ENCODE data around the gene LRRC74A.
A peak's percentile ranks its signal among the peaks of the same experiment; 100 is the strongest.

LRRC74A gene

GRCh38 chr14:76826122-76826521 lies at the start of gene LRRC74A:
TSS of gene LRRC74A (plus strand) at chr14:76826408. CDS start at chr14:76826698, 290 bp downstream.
- DNase-seq: peak; percentile 28

- no peak for DNase-seq
These were observed 49.6 kb upstream of the LRRC74A start for GRCh38 chr14:76776428-76777251.

- DNase-seq: no peak
These were observed 48.5 kb upstream of the LRRC74A start for GRCh38 chr14:76777721-76778120.

DNA sequence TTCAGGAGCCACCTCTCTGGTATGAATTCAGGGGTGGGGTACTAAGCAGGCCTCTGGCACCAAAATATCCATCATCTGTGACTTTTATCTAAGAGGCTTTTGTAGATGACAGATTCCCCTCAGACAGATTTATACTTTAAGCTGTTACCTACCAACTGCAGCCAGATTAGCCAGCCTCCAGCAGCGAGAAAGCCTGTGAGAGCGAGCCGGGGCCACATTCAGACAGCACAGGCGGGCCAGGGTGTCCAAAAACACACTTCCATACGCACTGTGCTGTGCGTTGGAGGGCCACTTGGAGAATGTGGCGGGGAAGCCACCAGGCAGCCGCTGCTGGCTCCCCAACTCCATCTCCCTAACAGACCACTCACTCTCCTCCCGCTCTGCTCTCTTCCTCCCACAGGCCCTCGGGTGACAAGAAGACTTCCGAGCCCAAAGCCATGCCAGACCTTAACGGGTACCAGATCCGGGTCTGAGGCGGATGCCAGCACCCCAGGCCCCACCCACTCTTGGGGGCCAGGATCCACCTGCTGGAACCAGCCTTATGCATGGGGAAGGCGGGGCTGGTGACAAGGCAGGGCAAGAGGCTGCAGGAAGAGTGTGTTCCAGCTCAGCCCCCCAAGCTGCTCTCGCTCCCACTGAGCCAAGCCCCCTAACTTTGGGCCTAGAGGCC lies 47.5 kb upstream of the LRRC74A start:
- no peak for DNase-seq

DNA sequence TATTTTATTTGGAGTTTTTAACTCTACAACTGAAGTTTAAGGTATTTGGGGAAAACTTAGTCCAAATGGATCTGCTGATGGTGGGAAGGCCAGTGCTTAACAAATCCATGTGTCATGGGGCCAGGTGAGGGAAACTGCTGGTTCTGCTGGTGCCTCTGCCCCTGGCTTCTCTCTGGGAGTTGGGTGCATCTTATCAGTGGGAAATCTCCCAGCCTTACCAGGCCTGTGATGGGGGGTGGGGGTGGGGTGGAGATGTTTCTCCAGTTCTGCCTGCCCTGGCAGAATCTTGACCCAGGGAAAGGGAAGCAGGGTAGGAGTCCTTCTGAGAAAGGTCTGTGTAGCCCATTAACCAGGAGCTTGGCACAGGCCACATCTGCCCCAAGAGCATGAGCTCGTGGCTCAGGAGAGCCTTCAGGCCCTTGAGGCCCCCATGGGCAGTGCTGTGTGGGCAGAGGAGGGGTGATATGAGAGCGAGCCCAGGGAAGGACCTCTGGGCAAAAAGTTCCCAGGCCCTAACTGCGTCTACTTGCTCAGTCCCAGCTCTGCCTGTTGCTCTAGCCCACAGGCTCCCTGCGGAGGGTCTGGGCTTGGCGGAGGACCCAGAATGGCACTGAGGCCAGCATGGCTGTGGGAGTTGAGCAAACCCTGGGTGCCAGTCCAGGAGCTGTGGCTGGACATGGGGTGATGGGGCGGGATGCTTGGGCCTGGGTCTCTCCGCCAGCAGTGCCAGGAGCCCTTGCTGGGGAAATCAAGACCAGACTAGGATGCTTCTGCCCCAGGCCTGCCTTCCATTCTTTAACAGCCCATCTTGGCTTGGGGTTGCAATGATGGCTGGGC lies 46.8 kb upstream of the LRRC74A start:
- no peak for DNase-seq

- DNase-seq: no peak
These were observed 46.2 kb upstream of the LRRC74A start for GRCh38 chr14:76780058-76780345.

- no peak for DNase-seq
These were observed 45.8 kb upstream of the LRRC74A start for GRCh38 chr14:76780360-76780759.

GRCh38 chr14:76780875-76781647 lies 45.1 kb upstream of the LRRC74A start:
- no peak for DNase-seq

DNA sequence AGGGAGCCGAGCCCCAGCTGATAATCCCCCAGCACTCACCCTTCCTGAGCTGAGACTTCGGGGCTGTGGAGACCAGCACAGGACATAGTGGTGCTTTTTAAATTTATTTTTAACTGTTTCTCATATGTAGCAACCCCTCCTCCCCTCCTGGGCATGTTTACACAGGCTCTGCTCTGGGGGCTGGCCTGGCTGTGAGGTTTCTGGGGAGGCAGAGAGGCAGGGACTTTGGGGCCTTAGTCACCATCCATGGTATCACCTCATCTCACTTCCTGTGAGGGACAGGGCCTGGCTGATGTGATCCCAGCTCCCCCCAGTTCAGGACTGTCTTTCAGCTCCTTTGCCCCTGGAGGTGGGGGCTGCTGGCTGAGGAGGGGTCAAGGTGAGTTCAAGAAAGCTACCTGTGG lies 44.6 kb upstream of the LRRC74A start:
- no peak for DNase-seq

- DNase-seq: no peak
These were observed 43.9 kb upstream of the LRRC74A start for GRCh38 chr14:76782115-76782884.

GRCh38 chr14:76782885-76783566 lies 43.2 kb upstream of the LRRC74A start:
- no peak for DNase-seq

DNA sequence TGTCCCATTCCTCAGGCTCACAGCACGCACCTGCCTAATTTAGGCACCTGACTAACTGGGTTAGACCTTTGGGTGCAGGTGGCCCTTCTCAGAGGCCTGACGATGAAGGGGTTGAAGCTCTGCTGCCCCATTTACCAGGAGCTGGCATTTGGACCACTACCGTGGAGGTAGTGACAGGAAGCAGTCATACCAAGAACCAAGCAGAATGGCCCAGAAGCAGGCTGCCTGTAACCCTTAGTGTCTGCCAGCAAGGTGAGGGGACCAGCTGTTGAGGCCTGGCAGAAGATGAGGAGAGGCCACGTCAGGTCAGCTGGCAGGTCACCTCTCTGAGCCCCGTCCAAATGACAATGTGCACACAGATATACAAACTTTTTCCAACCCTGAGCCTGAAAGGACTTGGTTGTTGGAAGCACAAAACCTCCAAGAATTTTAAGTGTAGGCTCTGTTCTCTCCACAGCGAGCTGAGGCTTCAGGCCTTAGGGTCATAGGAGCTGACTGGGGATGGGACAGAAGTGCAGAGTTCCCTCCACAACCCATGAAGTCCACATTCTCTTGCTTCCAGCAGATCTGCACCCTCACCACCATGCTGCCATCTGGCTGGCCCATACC lies 41.8 kb upstream of the LRRC74A start:
- DNase-seq: no peak

DNA sequence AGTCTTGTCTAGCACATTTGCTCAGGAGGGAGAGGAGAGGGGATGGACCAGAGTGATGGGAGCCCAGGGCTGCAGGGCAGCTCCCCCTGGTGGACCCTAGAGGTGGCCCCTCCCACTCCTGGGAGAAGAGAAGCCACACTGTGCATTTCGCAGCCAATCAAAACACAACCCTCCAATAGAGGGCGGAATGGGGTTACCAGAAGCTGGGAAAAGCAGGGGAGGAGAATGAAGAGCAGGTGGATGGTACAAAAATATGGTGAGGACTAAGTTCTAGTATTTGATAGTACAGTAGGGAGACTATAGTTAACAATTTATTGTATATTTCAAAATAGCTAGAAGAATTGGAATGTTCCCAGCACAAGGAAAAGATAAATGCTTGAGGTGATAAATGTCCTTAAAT lies 41.3 kb upstream of the LRRC74A start:
- DNase-seq: peak; percentile 59

DNA sequence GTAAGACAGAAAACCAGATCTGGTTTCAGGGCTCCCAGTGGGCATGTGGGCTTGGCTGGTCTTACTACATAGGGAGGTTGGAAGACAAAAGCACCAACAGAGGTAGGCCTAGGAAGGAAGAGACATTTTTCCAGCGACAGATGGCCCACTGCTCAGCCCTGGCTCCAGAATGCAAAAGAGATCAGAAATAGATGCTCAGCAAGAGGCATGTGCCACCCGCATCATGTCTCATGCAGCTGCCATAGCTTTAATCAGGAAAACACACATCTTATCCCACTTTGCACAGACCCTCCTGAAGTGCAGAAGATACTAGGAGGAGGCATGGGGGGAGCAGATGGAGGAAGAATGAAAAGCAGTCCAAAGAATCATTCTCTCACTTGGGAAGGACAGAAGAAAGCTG lies 39.6 kb upstream of the LRRC74A start:
- no peak for DNase-seq

- no peak for DNase-seq
These were observed 33.8 kb upstream of the LRRC74A start for GRCh38 chr14:76792422-76792821.

GRCh38 chr14:76793324-76793723 lies 32.9 kb upstream of the LRRC74A start:
- no peak for DNase-seq

- DNase-seq: no peak
These were observed 32.3 kb upstream of the LRRC74A start for GRCh38 chr14:76793956-76794355.

DNA sequence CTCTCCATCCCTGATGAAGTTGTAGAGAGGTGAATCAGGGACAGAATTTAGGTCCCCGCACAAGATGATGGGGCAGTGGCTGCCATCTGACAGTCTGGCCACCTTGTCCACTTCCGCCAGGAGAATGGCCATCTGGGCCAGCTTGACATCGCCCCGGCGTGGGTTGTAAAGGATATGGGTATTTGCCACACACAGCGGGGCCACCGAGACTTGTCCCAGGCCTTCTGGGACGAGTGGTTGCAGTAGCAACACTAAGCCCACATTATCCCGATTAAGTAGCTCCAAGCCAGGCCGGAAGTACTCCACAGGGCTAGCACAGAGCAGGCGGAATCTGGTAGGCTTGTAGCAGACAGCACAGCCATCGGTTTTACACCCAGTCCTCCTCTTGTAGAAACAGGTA lies 19.8 kb upstream of the LRRC74A start:
- DNase-seq: no peak

GRCh38 chr14:76808011-76808410 lies 18.2 kb upstream of the LRRC74A start:
- DNase-seq: no peak

DNA sequence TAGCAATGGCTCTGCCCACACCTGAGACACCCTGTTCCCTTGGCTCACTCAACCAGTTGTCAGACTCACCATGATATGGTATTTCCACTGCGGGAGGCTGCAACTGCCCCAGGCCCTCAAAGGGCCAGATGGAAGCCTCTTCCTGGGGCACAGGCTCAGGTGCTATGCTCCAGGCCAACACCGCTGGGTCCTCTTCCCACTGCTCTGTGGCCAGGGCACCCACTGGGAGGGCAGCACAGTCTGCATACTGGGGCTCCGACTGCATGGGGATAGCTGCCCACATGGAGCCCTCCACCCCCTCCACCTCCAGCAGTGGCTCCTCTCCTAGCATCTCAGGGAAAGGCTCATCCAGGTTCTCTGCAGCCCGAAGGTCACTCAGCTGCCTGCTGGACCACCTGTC lies 17.2 kb upstream of the LRRC74A start:
- no peak for DNase-seq

DNA sequence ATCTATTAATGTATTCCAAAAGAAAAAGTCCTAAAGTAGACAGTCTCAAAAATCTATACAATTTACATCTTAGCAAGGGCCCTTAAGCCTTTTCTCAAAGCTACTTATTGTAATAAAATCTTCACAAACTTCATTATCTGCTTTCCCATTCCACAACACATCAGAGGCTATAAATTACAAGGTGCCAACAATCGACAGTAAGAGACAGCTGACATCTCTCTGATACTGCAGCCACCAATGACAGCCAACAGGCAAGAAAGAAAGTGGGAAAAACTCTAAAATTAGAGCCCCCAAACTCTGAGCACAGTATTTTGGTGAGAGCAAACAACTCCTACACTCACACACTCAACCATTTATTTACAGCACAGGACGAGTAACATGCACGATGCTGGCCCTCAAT lies 15.7 kb upstream of the LRRC74A start:
- DNase-seq: no peak
